GM18868 (cell line): ENCODE results near the gene MAP2K5.

ENCODE experiments used
- ATAC-seq: cut with Tn5 transposase; IDR thresholded peaks from one replicate; pipeline ENCODE4 v1.9.1; 2021; ENCODE audit warnings: mild to moderate bottlenecking, moderate library complexity; ENCODE audit not compliant: unreplicated experiment

MAP2K5 gene

GRCh38 chr15:67775998-67776397 lies 233.5 kb downstream of the MAP2K5 start:
- ATAC-seq: no peak

DNA sequence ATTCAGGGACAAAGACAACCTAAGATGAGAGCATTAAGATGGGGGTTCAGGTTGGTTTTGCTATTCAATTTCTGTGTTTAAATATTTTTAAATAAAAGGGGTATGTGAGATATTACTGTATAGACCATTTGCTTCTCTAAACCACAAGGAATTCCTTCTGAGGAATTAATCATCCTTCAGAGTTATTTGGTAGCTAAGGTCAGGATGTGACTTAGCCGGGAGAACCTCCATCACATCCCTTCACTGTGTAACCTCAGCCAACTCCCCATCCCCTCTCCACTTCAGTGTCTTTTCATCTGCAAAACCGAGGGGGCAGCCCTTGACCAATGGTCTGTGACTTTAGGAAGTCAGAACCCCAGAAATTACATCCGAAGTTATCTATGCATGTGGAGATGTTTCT lies 234.1 kb downstream of the MAP2K5 start:
- no peak for ATAC-seq

DNA sequence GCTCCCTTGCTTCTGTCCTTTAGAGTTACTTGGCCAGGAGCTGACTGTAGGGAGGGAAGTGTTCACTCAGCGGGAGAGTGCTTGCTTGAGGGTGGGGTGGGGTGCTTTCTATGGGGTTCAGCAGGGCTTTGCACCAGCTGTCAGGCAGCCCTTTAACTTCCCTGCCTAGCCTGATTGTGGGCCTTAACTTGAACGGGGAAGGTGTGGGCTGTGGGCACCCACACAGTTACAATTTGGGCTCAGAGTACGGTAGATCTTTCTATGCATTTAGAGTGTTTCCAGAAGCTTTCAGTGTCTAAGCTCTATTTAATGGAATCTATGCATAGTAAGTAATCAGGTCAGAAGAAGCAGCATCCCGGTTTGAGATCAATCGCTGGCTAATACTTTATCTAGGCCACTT lies 234.6 kb downstream of the MAP2K5 start:
- ATAC-seq: no peak

DNA sequence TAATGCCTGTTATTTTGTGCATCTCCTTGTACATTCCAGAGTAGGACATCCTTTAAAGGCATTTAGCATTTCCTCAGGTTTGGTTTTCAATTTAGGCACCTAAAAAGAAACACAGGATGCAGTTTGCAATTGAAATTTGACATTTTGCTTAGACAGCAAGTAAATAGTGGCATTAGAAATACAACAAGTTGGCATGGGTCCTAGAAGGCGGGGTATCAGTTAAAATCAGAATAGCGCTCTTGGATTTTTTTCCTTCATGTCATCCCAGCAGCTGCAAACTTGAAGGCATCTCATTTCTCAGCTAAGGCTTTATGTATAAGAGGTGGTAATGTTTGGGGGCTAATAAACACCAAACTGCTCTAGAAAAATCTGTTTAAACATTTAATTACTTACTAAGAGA lies 235.3 kb downstream of the MAP2K5 start:
- no peak for ATAC-seq

- ATAC-seq: no peak
These were observed 236.6 kb downstream of the MAP2K5 start for GRCh38 chr15:67778968-67779548.

DNA sequence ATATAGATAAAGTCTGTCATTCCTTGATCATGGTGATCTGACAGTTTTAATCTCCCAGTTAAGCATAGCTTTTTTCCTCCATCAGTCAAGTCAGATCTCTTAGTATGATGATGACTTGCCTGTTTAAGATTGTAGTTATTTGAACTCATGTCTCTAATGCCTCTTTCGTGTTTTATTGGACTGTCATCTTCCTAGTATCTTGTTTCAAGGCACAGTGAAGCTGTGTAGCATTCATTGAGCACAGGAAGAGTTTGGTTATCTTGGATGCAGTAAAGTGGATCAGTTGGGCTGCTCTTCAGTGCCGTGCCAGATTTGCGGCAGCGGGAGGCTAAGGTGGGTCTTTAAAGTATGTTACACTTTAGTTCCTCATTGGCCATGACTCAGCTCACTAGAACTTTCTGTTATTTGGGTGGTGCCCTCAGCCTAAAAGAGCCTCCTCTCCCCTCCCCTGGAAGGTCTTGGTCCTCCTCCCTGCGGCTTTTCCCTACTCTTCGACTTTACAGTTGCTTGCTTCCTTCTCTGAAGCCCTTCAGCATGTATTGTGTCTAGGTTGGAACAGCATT lies 237.1 kb downstream of the MAP2K5 start:
- ATAC-seq: no peak

GRCh38 chr15:67781061-67781460 lies 238.6 kb downstream of the MAP2K5 start:
- ATAC-seq: no peak

DNA sequence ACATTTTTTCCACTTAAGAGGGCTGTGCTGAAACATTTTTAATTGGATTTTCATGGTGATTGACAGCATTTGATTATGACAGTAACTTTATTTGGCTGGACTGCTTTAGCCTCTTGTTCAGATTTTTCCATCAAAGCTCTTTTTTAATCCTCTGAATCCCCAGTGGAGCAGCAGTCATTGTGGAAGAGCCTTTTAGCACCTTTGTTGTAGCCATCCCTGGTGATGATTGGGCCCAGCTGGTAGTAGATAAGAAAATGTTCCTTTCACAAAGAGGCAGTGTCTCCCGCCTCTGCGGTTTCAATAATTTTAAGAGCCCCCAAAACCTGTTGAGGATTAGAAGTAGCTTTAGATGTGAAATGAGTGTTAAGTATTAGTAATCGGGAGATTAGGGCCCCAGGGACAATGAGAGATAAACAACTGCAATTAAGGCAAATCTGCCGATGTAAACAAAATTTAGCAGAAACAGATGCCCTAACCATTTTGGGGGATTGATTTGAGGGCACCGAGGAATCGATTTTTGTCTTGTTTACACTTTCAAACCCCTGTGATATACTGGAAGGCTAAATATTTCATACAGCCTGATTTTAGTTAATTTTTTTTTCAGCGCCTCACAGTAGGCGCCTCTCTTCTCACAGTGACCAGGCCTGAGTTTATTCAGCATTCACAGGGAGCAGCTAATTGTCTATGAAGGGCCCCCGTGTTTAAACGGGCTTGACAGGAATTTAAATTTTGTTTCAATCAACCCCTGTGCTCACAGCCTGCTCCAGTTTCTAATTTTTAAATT lies 239.6 kb downstream of the MAP2K5 start:
- ATAC-seq: no peak

DNA sequence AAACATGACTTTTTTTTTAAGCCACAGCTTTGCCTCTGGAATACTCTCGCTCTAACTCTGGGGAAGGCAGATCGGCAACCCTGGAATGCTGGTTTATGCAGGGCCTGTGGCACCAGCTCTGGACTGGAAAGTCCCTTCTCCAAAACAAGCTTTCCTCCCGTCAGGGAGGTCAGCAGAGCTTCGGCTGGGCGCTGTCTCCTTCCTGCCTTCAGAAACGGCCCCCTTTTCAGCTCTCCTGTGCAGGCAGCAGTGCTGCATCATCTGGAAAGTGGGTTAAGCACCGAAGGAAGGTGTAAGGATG lies 240.1 kb downstream of the MAP2K5 start:
- no peak for ATAC-seq

- peak; percentile 66 for ATAC-seq
These were observed 240.8 kb downstream of the MAP2K5 start for GRCh38 chr15:67783303-67783702.

DNA sequence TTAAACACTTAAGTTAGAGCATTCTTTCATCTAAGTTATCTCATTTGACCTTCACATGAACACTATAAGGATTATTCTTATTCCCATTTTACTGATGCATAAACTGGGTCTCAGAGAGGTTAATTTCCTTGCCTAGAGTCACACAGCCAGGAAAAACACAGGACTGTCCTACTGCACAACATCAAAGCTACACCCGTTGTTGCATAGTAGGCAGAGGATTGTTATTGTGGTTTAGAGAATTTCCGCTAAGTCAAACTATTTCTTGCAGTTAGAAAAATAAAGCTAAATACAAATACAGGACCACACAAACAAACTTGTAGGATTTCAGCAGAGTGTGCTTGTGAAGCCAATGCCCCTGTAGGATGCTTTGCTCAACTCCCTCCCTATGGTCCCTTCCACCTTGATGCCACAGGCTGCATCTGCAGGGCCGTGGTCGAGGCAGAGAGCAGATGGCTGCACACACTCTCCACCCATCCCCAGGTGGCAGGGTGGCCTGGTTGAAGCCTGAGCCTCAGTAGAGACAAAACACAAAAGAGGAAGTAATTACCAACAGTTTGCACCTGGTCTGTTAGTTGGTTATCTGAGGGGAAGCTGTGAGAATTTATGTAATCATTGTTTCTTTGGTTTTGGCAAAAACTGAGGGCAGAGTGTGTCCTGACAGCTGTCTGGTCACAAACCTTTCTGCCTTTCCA lies 241.7 kb downstream of the MAP2K5 start:
- ATAC-seq: peak; percentile 76

GRCh38 chr15:67784856-67785430 lies 242.4 kb downstream of the MAP2K5 start:
- ATAC-seq: no peak

DNA sequence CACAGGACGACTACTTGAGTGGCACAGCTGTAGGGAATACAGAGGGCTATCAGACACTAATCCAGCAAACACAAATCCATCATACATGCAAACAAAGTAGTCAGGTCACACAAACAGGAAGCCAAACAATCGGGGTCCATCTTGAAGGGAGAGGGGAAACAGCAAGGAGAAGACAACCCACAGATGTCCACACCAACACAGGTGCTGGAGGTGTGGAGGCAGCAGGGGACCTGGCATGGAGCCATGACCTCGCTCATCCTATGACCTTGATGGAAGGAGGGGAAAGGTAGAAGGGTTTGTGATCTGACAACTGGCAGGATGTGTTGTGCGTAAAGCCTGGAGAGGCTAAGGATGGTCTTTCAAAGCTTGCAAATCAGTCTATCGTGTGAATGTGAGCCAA lies 242.9 kb downstream of the MAP2K5 start:
- ATAC-seq: no peak

GRCh38 chr15:67786646-67787045 lies 244.1 kb downstream of the MAP2K5 start:
- no peak for ATAC-seq

DNA sequence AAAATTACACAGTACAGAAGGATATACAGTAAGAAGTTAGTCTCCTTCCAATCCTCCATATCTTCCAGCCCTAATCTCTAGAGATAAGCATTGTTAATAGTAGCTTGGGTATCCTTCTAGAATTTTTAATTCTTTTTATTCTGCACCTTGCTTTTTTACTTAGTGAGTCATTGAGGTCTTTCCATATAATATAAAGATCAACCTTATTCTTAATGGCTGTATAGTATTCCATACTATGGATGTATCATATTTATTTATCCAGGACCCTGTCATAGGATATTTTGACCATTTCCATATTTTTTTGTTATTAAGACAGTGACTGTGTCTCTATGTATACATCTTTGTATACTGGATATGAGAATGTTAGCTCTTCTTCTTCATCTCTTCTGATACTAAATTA lies 246.5 kb downstream of the MAP2K5 start:
- ATAC-seq: no peak

- ATAC-seq: no peak
These were observed 248.3 kb downstream of the MAP2K5 start for GRCh38 chr15:67790610-67791319.

DNA sequence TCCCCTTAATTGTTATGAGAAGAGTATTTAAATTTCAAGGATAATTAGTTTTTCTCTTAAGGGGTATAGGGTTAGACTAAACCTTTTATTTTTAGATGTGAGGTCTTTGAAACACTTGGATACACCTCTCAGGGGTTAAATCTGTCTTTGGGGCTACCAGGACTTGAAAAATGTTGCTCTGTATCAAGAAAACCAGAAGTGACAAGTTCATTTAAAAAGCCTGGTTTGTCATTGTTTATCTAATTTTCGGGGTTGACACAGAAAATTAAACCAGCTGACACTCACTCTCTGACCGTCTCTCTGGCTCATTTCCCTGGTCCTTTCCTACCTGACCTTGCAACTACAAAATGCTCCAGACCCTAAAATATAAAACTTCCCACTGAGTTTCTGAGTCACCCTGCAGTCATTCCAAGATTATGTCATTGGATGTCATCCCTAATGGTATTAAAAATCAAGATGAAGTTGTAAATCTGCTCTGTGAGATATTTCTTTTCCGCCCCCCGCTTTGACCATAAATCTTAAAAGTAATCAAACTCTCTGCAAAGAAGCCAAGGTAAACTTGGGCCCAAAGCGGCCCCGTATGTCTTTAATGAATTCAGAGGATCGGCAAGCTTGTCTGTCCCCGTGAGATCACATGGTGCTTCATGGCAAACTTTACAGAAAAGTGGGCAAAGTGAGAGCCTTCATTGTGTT lies 249.9 kb downstream of the MAP2K5 start:
- ATAC-seq: no peak

GRCh38 chr15:67794832-67795574 lies 252.5 kb downstream of the MAP2K5 start:
- ATAC-seq: no peak

DNA sequence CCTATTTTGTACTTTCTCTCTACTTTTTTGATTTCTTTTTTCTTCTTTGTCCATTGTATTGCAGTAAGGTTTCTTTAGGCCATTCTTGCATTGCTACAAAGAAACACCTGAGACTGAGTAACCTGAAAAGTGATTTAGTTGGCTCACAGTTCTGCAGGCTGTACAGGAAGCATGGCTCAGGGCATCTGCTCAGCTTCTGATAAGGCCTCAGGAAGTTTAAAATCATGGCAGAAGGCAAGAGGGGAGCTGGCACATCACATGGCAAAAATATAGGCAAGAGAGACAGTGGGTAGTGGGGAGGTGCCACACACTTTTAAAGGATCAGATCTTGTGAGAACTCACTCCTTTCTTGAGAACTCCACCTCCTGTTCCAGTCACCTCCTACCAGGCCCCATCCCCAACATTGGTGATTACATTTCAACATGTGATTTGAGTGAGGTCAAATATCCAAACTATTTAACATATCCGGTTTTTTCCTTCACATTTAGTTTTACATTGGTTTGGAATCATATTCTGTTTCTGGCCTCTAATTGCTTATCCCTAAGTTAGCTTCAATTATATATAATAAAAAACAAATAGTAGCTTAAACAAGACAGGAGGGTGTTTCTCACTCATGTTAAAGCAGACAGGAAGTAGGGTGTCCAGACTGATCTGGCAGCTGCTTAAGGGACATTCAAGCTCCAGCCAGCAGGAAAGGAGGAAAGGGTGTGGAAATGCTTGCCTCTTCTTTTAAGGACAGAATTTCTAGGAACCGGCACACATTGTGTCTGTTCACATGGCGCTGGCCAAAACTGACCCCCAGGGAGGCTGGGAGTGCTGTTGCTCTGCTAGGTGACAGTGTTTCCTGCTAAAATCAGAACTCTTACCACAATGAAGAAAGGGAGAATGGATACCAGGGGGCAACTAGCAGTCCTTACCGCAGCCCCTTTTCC lies 254.0 kb downstream of the MAP2K5 start:
- ATAC-seq: no peak
